Upper lobe of left lung (tissue), 4 donors: ENCODE measurements around the gene VAV2.

Source experiments
- CTCF ChIP-seq, 6 experiments: fragments of 450-650 bp in 4 of 6; fragments of 200-600 bp in 2 of 6; sonication (generic) in 2 of 6; IDR thresholded peaks; one replicate each; pipeline ENCODE4 v1.5.1; 2016 to 2019; ENCODE audit warnings: antibody characterized with exemption in 6 of 6
- EP300 ChIP-seq, 4 donors: sonication (generic); formaldehyde crosslinking; IDR thresholded peaks; one replicate each; pipeline ENCODE4 v1.5.1; 2017; ENCODE audit warnings: antibody characterized with exemption in 4 of 4, control low read depth in 2 of 4
- POLR2A ChIP-seq, 4 donors: fragments of 450-650 bp; IDR thresholded peaks; one replicate each; pipeline ENCODE4 v1.5.1; 2016 to 2017; ENCODE audit warnings: antibody characterized with exemption in 4 of 4, mild to moderate bottlenecking in 2 of 4

GRCh38 chr9:133714606-133715294 is 277.4 kb downstream of the VAV2 start:
- TF ChIP-seq EP300 (IDR thresholded peaks at IDR 0.05) (peak in 1 of 4 donors; percentile 6), POLR2A (IDR thresholded peaks at IDR 0.05) (no peak), CTCF (IDR thresholded peaks at IDR 0.05) (no peak)
